HCT116 (cell line): ENCODE data around the gene IYD. TPM values are rescaled to one million over a fixed set of nuclear protein-coding genes. Genes with fewer than 3 reads are reported as not detected.
"Not testable (repeated sequence)": the region's sequence is repeated elsewhere in the genome, so short reads cannot be mapped to it uniquely, and the experiment has no call there.

Experiments
- ATAC-seq: fragments of 200-7000 bp; cut with Tn5 transposase; 2 replicates; pipeline ENCODE4 v1.9.1; 2020; ENCODE audit warnings: mild to moderate bottlenecking, moderate library complexity
- BruUV-seq: library from RNA; stranded (reverse); fragments of 400-500 nt; replicated peaks from 2 replicates; lab custom pipeline; 2021; lab: Mats Ljungman, UMichigan
- CTCF ChIA-PET: fragments of 300-600 bp; sonication (Branson Sonifier 250); formaldehyde crosslinking; loops from one replicate; lab custom pipeline; 2021; ENCODE audit warnings: antibody characterized with exemption; lab: Charles Lee
- POLR2A ChIA-PET: fragments of 300-600, 350-600 bp; sonication (Branson Sonifier 250); formaldehyde crosslinking; loops from one replicate; lab custom pipeline; 2021; ENCODE audit warnings: antibody characterized with exemption; lab: Charles Lee
- RAD21 ChIA-PET, 2 experiments: fragments of 300-600 bp; sonication (Branson Sonifier 250); formaldehyde crosslinking; loops; one replicate each; lab custom pipeline; 2023; ENCODE audit warnings: low total read pairs in 2 of 2; ENCODE audit not compliant: uncharacterized antibody in 2 of 2, unreplicated experiment in 2 of 2, low non-redundant PET in 1 of 2; lab: Charles Lee
- DNase-seq: peaks from one replicate; pipeline ENCODE4 v3.0.0-alpha.2; 2010; ENCODE audit warnings: low read depth, low spot score
- H2AFZ ChIP-seq: fragments of 200-600 bp; shearing (Covaris generic), sonication (generic); 2 replicates; pipeline ENCODE4 v1.6.1; 2017; ENCODE audit warnings: low read depth, mixed run types, mixed read lengths, antibody characterized with exemption, low read length; ENCODE audit not compliant: poor library complexity, severe bottlenecking
- H3K27ac ChIP-seq: 2 replicates; pipeline ENCODE4 v1.5.1; 2012; ENCODE audit warnings: low read depth, low read length
- H3K27me3 ChIP-seq: fragments of 200-600 bp; sonication (generic); 2 replicates; pipeline ENCODE4 v1.6.1; 2016; ENCODE audit warnings: mixed run types, low read length, mixed read lengths; ENCODE audit not compliant: insufficient read depth
- H3K36me3 ChIP-seq, 2 experiments: fragments of 200-500 bp in 1 of 2; fragments of 200-600 bp in 1 of 2; sonication (Bioruptor generic) in 1 of 2; sonication (generic) in 1 of 2; 2 replicates each; pipeline versions ENCODE4 v1.5.1 to v1.6.1; 2014 to 2016; ENCODE audit warnings: low read length in 2 of 2, inconsistent platforms in 1 of 2, mixed read lengths in 1 of 2, mixed run types in 1 of 2; ENCODE audit not compliant: insufficient read depth in 2 of 2, control insufficient read depth in 1 of 2
- H3K4me1 ChIP-seq, 2 experiments: fragments of 200-600 bp in 1 of 2; sonication (generic) in 1 of 2; 2 replicates each; pipeline versions ENCODE4 v1.5.1 to v1.6.1; 2012 to 2017; ENCODE audit warnings: low read length in 2 of 2, inconsistent platforms in 1 of 2, mild to moderate bottlenecking in 1 of 2, mixed read lengths in 1 of 2, mixed run types in 1 of 2, moderate library complexity in 1 of 2; ENCODE audit not compliant: insufficient read depth in 2 of 2, control insufficient read depth in 1 of 2
- H3K4me2 ChIP-seq: fragments of 200-600 bp; sonication (generic); 2 replicates; pipeline ENCODE4 v1.6.1; 2017; ENCODE audit warnings: mixed run types, low read length, mixed read lengths
- H3K4me3 ChIP-seq, 2 experiments: fragments of 200-600 bp in 1 of 2; sonication (generic) in 1 of 2; replicated peaks in 1 of 2; 2 replicates each; pipeline ENCODE4 v1.5.1; 2011 to 2016; ENCODE audit warnings: low read length in 2 of 2, control low read depth in 1 of 2, low read depth in 1 of 2, mild to moderate bottlenecking in 1 of 2, mixed read lengths in 1 of 2, mixed run types in 1 of 2
- H3K79me2 ChIP-seq: fragments of 200-600 bp; sonication (generic); 2 replicates; pipeline ENCODE4 v1.6.1; 2017; ENCODE audit warnings: mild to moderate bottlenecking, mixed run types, low read length, moderate library complexity, mixed read lengths; ENCODE audit not compliant: insufficient read depth
- H3K9ac ChIP-seq: fragments of 200-600 bp; sonication (generic); 2 replicates; pipeline ENCODE4 v1.6.1; 2016; ENCODE audit warnings: low read length, mixed read lengths
- H3K9me2 ChIP-seq: fragments of 200-600 bp; sonication (generic), shearing (Covaris generic); 2 replicates; pipeline ENCODE4 v1.6.1; 2017; ENCODE audit warnings: mixed run types, mild to moderate bottlenecking, moderate library complexity; ENCODE audit not compliant: insufficient read depth
- H3K9me3 ChIP-seq, 2 experiments: fragments of 200-500 bp in 1 of 2; fragments of 200-600 bp in 1 of 2; sonication (Bioruptor generic) in 1 of 2; sonication (generic) in 1 of 2; 2 replicates each; pipeline ENCODE4 v1.6.1; 2014 to 2017; ENCODE audit warnings: low read length in 2 of 2, mixed read lengths in 2 of 2, inconsistent platforms in 1 of 2, low read depth in 1 of 2, mild to moderate bottlenecking in 1 of 2, mixed run types in 1 of 2, moderate library complexity in 1 of 2; ENCODE audit not compliant: control insufficient read depth in 1 of 2, insufficient read depth in 1 of 2
- H4K20me1 ChIP-seq: fragments of 200-600 bp; sonication (generic), shearing (Covaris generic); 2 replicates; pipeline ENCODE4 v1.6.1; 2017; ENCODE audit warnings: mixed run types, mild to moderate bottlenecking, moderate library complexity; ENCODE audit not compliant: insufficient read depth
- EGR1 ChIP-seq: IDR thresholded peaks from 2 replicates; pipeline ENCODE4 v1.6.1; 2012; ENCODE audit warnings: low read depth
- ELF1 ChIP-seq: IDR thresholded peaks from 2 replicates; pipeline ENCODE4 v1.6.1; 2012; ENCODE audit warnings: low read depth, borderline replicate concordance
- EZH2 ChIP-seq: fragments of 200-600 bp; sonication (generic); IDR thresholded peaks from 2 replicates; pipeline ENCODE4 v1.6.1; 2017; ENCODE audit warnings: antibody characterized with exemption, mixed run types
- FOSL1 ChIP-seq: IDR thresholded peaks from 2 replicates; pipeline ENCODE4 v1.6.1; 2012; ENCODE audit warnings: low read depth
- JUND ChIP-seq: IDR thresholded peaks from 2 replicates; pipeline ENCODE4 v1.6.1; 2012
- POLR2A ChIP-seq: IDR thresholded peaks from 2 replicates; pipeline ENCODE4 v1.7.0; 2011; ENCODE audit warnings: borderline replicate concordance; ENCODE audit not compliant: insufficient read depth, insufficient read length; ENCODE audit errors: extremely low read depth
- POLR2AphosphoS5 ChIP-seq: IDR thresholded peaks from 2 replicates; pipeline ENCODE4 v1.6.1; 2011; ENCODE audit warnings: mild to moderate bottlenecking, low read depth, low read length, moderate library complexity
- RAD21 ChIP-seq: IDR thresholded peaks from 2 replicates; pipeline ENCODE4 v1.6.1; 2012; ENCODE audit warnings: low read depth, mild to moderate bottlenecking
- SIN3A ChIP-seq: IDR thresholded peaks from 2 replicates; pipeline ENCODE4 v1.6.1; 2012; ENCODE audit warnings: low read depth
- SP1 ChIP-seq: IDR thresholded peaks from 2 replicates; pipeline ENCODE4 v1.6.1; 2012; ENCODE audit warnings: low read depth
- TCF7L2 ChIP-seq: IDR thresholded peaks from 2 replicates; pipeline ENCODE4 v1.7.0; 2011; ENCODE audit warnings: borderline replicate concordance, inconsistent platforms; ENCODE audit not compliant: insufficient read depth, insufficient read length; ENCODE audit errors: extremely low read depth
- YY1 ChIP-seq: IDR thresholded peaks from 2 replicates; pipeline ENCODE4 v1.6.1; 2011; ENCODE audit warnings: low read length, low read depth, moderate library complexity, mild to moderate bottlenecking; ENCODE audit not compliant: insufficient replicate concordance; ENCODE audit errors: extremely low read depth
- ZFX ChIP-seq: fragments of 450-650 bp; IDR thresholded peaks from 2 replicates; pipeline ENCODE4 v1.6.1; 2017
- intact Hi-C: fragments of 100-400 bp; cut with micrococcal nuclease; formaldehyde crosslinking; loops from 2 replicates; pipeline ENCODE4 v1.10.0; 2022
- total RNA-seq: library from RNA; stranded (reverse); gene quantifications from one replicate; pipeline ENCODE4 v1.2.1, GENCODE V29; 2021; ENCODE audit not compliant: unreplicated experiment
- TF ChIP-seq, protein P1 (sequence below), 3 experiments: fragments of 200-600 bp in 1 of 3; sonication (generic) in 1 of 3; IDR thresholded peaks in 2 of 3; conservative IDR thresholded peaks in 1 of 3; 2 replicates each; pipeline ENCODE4 v1.5.1; 2012 to 2017; ENCODE audit warnings: low read depth in 2 of 3, low read length in 2 of 3, antibody characterized with exemption in 1 of 3, borderline replicate concordance in 1 of 3, control low read depth in 1 of 3, mild to moderate bottlenecking in 1 of 3, mixed read lengths in 1 of 3, mixed run types in 1 of 3, moderate library complexity in 1 of 3; ENCODE audit not compliant: insufficient read depth in 1 of 3

The IYD gene
- total RNA-seq, 1 experiment from 2014 or later: not detected

DNA sequence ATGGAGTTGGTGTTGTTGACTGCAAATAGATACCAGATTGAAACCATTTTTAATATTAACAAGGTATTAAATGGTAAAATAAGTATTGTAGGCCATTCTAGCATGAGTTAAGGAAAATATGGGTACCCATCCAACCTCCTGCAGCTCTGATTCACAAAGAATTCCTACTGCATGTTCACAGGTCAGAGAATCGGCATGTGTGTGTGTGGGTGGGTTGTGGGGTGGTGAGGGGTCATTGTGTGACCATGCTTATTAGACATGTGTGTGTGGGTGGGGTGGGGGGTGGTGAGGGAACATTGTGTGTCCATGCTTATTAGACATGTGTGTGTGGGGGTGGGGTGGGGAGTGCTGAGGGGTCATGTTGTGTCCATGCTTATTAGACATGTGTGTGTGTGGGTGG lies 3.2 kb downstream of the IYD start:
- no peak for TF ChIP-seq EGR1
- TF ChIP-seq POLR2AphosphoS5: no peak
- TF ChIP-seq FOSL1: no peak
- no peak for TF ChIP-seq ZFX
- no TSS peak for BruUV-seq
- Histone ChIP-seq H3K27me3 (no peaks in the 10 kb centered on the region), H3K9me3 (no peaks in the 10 kb centered on the region), H3K9me2 (no peaks in the 10 kb centered on the region), H4K20me1 (no peaks in the 10 kb centered on the region), H3K79me2 (no peaks in the 10 kb centered on the region), H3K4me1 (no peaks in the 10 kb centered on the region), H2AFZ (no peak overlapping the region), H3K36me3 (no peaks in the 10 kb centered on the region), H3K4me2 (no peak overlapping the region), H3K4me3 (no peak overlapping the region), H3K9ac (no peak overlapping the region), H3K27ac (no peak overlapping the region)
- ATAC-seq (no peak), DNase-seq (no peak)
- ChIA-PET RAD21 (no interaction called here), POLR2A (no interaction called here), CTCF (no interaction called here)
- intact Hi-C loops: no loop called here

DNA sequence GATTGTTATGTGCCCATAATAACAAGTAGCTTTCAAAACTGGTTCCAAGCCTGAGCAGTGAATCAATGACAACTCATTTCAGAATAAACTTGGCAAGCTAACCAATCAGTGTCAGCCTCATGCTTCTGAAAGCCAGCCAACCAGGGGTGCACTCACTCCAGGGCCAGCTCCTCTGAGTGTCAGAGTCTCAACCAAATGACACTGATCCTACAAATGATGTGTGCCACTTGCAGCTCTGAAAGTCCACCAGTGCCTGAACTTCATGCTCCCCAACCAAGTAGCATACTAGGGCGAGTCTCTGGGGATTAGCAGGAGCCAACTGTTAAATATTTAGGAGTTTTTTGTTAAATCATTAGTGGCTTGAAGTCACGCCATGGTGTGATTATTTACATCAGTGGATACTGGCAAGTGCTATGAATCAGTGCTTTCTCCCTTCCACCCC lies 4.5 kb downstream of the IYD start:
- no peak for TF ChIP-seq SIN3A
- TF ChIP-seq ZFX: no peak
- no peak for TF ChIP-seq EGR1
- TF ChIP-seq EZH2: no peak
- TF ChIP-seq TCF7L2: no peak
- TF ChIP-seq JUND: no peak
- TF ChIP-seq, protein P1, sequence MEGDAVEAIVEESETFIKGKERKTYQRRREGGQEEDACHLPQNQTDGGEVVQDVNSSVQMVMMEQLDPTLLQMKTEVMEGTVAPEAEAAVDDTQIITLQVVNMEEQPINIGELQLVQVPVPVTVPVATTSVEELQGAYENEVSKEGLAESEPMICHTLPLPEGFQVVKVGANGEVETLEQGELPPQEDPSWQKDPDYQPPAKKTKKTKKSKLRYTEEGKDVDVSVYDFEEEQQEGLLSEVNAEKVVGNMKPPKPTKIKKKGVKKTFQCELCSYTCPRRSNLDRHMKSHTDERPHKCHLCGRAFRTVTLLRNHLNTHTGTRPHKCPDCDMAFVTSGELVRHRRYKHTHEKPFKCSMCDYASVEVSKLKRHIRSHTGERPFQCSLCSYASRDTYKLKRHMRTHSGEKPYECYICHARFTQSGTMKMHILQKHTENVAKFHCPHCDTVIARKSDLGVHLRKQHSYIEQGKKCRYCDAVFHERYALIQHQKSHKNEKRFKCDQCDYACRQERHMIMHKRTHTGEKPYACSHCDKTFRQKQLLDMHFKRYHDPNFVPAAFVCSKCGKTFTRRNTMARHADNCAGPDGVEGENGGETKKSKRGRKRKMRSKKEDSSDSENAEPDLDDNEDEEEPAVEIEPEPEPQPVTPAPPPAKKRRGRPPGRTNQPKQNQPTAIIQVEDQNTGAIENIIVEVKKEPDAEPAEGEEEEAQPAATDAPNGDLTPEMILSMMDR (IDR thresholded peaks at IDR 0.05 in 2 of 3, conservative IDR thresholded peaks at IDR 0.05 in 1 of 3; ENCODE audit: borderline replicate concordance in 1 of 3, insufficient read depth in 1 of 3, low read depth in 2 of 3, low read length in 2 of 3): no peak
- TF ChIP-seq YY1: no peak
- no peak for TF ChIP-seq RAD21
- no peak for TF ChIP-seq ELF1
- TF ChIP-seq POLR2A: no peak
- no peak for TF ChIP-seq SP1
- TF ChIP-seq, all 23 proteins: peak for 0
- no peaks in the 10 kb centered on the region for H4K20me1 ChIP-seq
- no peak overlapping the region for H3K27ac ChIP-seq
- no peaks in the 10 kb centered on the region for H3K9me3 ChIP-seq
- no TSS peak for BruUV-seq
- ChIA-PET POLR2A (no interaction called here), CTCF (interaction anchor here (0.9 kb wide), 1 partner anchor 22 kb away, joined by 3 read pairs; no protein-coding TSS in a partner anchor), RAD21 (no interaction called here)
- H3K4me1 ChIP-seq: no peaks in the 10 kb centered on the region
- DNase-seq (no peak), ATAC-seq (no peak)
- no peaks in the 10 kb centered on the region for H3K36me3 ChIP-seq
- no peaks in the 10 kb centered on the region for H3K79me2 ChIP-seq
- no peak overlapping the region for H2AFZ ChIP-seq
- no peaks in the 10 kb centered on the region for H3K27me3 ChIP-seq
- no peak overlapping the region for H3K4me2 ChIP-seq
- intact Hi-C loops: no loop called here
- H3K9ac ChIP-seq: no peak overlapping the region
- H3K4me3 ChIP-seq: no peak overlapping the region
- no peaks in the 10 kb centered on the region for H3K9me2 ChIP-seq

DNA sequence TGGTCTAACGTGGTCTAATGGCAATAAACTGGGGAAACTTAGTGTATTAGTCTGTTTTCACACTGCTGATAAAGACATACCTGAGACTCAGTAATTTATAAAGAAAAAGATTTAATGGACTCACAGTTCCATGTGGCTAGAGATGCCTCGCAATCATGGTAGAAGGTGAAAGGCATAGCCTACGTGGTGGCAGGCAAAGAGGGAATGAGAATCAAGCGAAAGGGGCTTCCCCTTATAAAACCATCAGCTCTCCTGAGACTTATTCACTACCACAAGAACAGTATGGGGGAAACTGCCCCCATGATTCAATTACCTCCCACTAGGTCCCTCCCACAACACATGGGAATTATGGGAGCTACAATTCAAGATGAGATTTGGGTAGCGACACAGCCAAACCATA lies 5.5 kb downstream of the IYD start:
- POLR2A ChIA-PET, H3K9me3 ChIP-seq, H3K4me2 ChIP-seq, H3K36me3 ChIP-seq, RAD21 ChIA-PET, ATAC-seq, H2AFZ ChIP-seq, intact Hi-C loops, H3K4me1 ChIP-seq, H4K20me1 ChIP-seq, H3K27me3 ChIP-seq, DNase-seq, H3K9ac ChIP-seq, H3K4me3 ChIP-seq, BruUV-seq, H3K27ac ChIP-seq, CTCF ChIA-PET, H3K79me2 ChIP-seq, H3K9me2 ChIP-seq: not testable (repeated sequence)
